Activated T-cell treated with anti-CD3 and anti-CD28 coated beads, Interleukin-2, amount 50 U/mL, for 72 hours (primary cell): Measurements from ENCODE around the gene MTHFD2L. TPM values are rescaled to one million over a fixed set of nuclear protein-coding genes. Genes with fewer than 3 reads are reported as not detected.

Experiments used
- ATAC-seq, 2 donors: fragments of 150-1000 bp; cut with Tn5 transposase; replicated peaks in 1 of 2; 2 replicates each; pipeline ENCODE4 v1.10.0; 2021; ENCODE audit warnings: moderate library complexity in 2 of 2, mild to moderate bottlenecking in 1 of 2
- DNase-seq, 2 donors: peaks; one replicate each; pipeline ENCODE4 v3.0.0; 2021 to 2022; ENCODE audit warnings: mixed read lengths in 1 of 2
- H3K27ac Mint-ChIP-seq: one replicate; pipeline ENCODE4 v1.8.0; 2022; ENCODE audit warnings: mild to moderate bottlenecking, moderate library complexity, mixed read lengths
- H3K27me3 Mint-ChIP-seq: one replicate; pipeline ENCODE4 v1.8.0; 2022; ENCODE audit warnings: low read depth, mixed read lengths
- H3K36me3 Mint-ChIP-seq, 2 donors: one replicate each; pipeline ENCODE4 v1.8.0; 2022; ENCODE audit warnings: mixed read lengths in 2 of 2, mild to moderate bottlenecking in 1 of 2; ENCODE audit not compliant: insufficient read depth in 2 of 2
- H3K4me1 Mint-ChIP-seq: one replicate; pipeline ENCODE4 v1.8.0; 2022; ENCODE audit warnings: low read depth, mixed read lengths
- H3K4me3 Mint-ChIP-seq, 2 donors: one replicate each; pipeline ENCODE4 v1.8.0; 2022; ENCODE audit warnings: mild to moderate bottlenecking in 2 of 2, mixed read lengths in 2 of 2, moderate library complexity in 2 of 2
- H3K9me3 Mint-ChIP-seq, 2 donors: one replicate each; pipeline ENCODE4 v1.8.0; 2022; ENCODE audit warnings: mixed read lengths in 2 of 2
- total RNA-seq, 2 donors: library from RNA; stranded (reverse); gene quantifications; one replicate each; pipeline ENCODE4 v1.2.3, GENCODE V29; 2022

MTHFD2L gene
- total RNA-seq, 2 donors from 2014 or later = 7.6 to 9.7 TPM

- H3K4me3 Mint-ChIP-seq = no peak overlapping the region
- peaks cover 12 to 27% of the 10 kb centered on the region in 2 donors for H3K36me3 Mint-ChIP-seq
- no peak overlapping the region for H3K27ac Mint-ChIP-seq
- ATAC-seq = no peak
- no peak for DNase-seq
- H3K4me1 Mint-ChIP-seq = no peaks in the 10 kb centered on the region
- no peaks in the 10 kb centered on the region for H3K27me3 Mint-ChIP-seq
- H3K9me3 Mint-ChIP-seq = peaks cover 12 to 14% of the 10 kb centered on the region in 2 donors
Observed at GRCh38 chr4:74255096-74255495, 97.2 kb downstream of the MTHFD2L start.

DNA sequence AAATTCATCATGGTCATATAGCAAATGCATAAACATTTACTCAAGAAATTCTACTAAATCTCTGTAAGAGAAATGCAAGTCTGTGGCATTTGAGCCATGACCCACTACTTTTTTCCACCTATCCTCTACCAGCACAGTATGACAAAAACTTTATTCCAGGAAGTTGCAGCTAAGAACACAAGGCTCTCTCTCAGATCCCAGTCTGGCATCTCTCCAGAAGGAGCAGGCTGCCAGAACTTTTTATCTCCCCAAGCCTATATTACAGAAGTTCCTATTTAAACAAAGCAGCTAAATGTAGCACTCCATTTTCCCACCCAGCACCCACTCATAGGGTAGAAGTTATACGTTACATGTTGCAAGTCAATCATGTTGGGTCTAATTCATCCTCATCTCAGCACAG lies 101.0 kb downstream of the MTHFD2L start:
- H3K4me1 Mint-ChIP-seq = no peaks in the 10 kb centered on the region
- DNase-seq (no peak), ATAC-seq (no peak)
- H3K9me3 Mint-ChIP-seq = no peaks in the 10 kb centered on the region
- H3K4me3 Mint-ChIP-seq = no peak overlapping the region
- no peaks in the 10 kb centered on the region for H3K27me3 Mint-ChIP-seq
- H3K27ac Mint-ChIP-seq = no peak overlapping the region
- H3K36me3 Mint-ChIP-seq = peaks cover 0 to 3% of the 10 kb centered on the region in 2 donors

- Mint-ChIP-seq H3K36me3 (no peaks in the 10 kb centered on the region), H3K4me1 (no peaks in the 10 kb centered on the region), H3K4me3 (no peak overlapping the region)
Observed at GRCh38 chr4:74260036-74260435, 102.1 kb downstream of the MTHFD2L start.

DNA sequence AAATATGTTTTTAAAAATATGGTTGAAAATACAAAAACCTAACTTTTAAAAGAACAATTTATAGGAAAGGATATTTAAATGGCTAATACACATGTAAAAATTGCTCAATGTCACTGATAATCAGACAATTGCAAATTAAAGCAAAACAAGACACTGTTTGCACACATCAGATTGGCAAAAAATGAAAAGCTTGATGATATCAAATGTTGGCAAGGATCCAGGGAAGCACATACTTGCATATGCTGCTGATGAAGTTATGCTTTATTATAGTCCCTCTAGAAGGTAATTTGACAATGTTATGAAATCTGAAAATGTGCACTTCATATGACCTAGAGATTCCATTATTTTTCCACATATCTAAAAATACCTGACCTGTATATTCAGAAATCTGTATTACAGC lies 104.6 kb downstream of the MTHFD2L start:
- Mint-ChIP-seq H3K36me3 (no peaks in the 10 kb centered on the region), H3K4me1 (peaks cover 1% of the 10 kb centered on the region), H3K9me3 (no peaks in the 10 kb centered on the region), H3K27me3 (no peaks in the 10 kb centered on the region), H3K4me3 (no peak overlapping the region), H3K27ac (no peak overlapping the region)
- DNase-seq (no peak), ATAC-seq (no peak)

More at GRCh38 chr4:74260036-74260435, 102.1 kb downstream of the MTHFD2L start:
- Mint-ChIP-seq H3K9me3 (no peaks in the 10 kb centered on the region), H3K27me3 (no peaks in the 10 kb centered on the region), H3K27ac (no peak overlapping the region)
- DNase-seq (no peak), ATAC-seq (no peak)

DNA sequence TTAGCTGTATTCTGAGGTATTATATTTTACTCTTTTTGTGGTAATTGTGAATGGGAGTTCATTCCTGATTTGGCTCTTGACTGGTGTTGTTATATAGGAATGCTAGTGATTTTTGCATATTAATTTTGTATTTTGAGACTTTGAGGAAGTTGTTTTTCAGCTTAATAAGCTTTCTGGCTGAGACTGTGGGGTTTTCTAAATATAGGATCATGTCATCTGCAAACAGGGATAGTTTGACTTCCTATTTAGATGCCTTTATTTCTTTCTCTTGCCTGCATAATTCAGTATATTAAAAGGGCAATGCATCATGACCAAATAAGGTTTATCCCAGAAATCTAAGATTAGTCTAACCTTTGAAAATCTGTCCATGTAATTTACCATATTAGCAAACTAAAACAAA lies 105.6 kb downstream of the MTHFD2L start:
- Mint-ChIP-seq H3K27ac (no peak overlapping the region), H3K9me3 (no peaks in the 10 kb centered on the region), H3K36me3 (no peaks in the 10 kb centered on the region)

GRCh38 chr4:74266081-74266480 lies 108.2 kb downstream of the MTHFD2L start:
- no peaks in the 10 kb centered on the region for H3K9me3 Mint-ChIP-seq
- no peak overlapping the region for H3K4me3 Mint-ChIP-seq
- no peak for ATAC-seq
- no peaks in the 10 kb centered on the region for H3K36me3 Mint-ChIP-seq
- H3K27ac Mint-ChIP-seq = no peak overlapping the region
- no peaks in the 10 kb centered on the region for H3K27me3 Mint-ChIP-seq
- DNase-seq = no peak
- peaks cover 12% of the 10 kb centered on the region for H3K4me1 Mint-ChIP-seq

More for the DNA sequence above, 105.6 kb downstream of the MTHFD2L start:
- Mint-ChIP-seq H3K4me1 (peaks cover 12% of the 10 kb centered on the region), H3K4me3 (no peak overlapping the region), H3K27me3 (no peaks in the 10 kb centered on the region)
- DNase-seq (no peak), ATAC-seq (no peak)

- H3K27ac Mint-ChIP-seq = no peak overlapping the region
- DNase-seq (no peak), ATAC-seq (no peak)
- peaks cover 0 to 1% of the 10 kb centered on the region in 2 donors for H3K36me3 Mint-ChIP-seq
- H3K27me3 Mint-ChIP-seq = no peaks in the 10 kb centered on the region
- peaks cover 0 to 2% of the 10 kb centered on the region in 2 donors for H3K9me3 Mint-ChIP-seq
- H3K4me3 Mint-ChIP-seq = no peak overlapping the region
- H3K4me1 Mint-ChIP-seq = peaks cover 12% of the 10 kb centered on the region
Observed at GRCh38 chr4:74267998-74268606, 110.2 kb downstream of the MTHFD2L start.

- H3K27ac Mint-ChIP-seq = no peak overlapping the region
- H3K4me3 Mint-ChIP-seq = no peak overlapping the region
- DNase-seq = no peak
- peaks cover 12% of the 10 kb centered on the region for H3K4me1 Mint-ChIP-seq
- peaks cover 0 to 2% of the 10 kb centered on the region in 2 donors for H3K9me3 Mint-ChIP-seq
- no peaks in the 10 kb centered on the region for H3K27me3 Mint-ChIP-seq
- H3K36me3 Mint-ChIP-seq = peaks cover 0 to 1% of the 10 kb centered on the region in 2 donors
- no peak for ATAC-seq
Observed at GRCh38 chr4:74268643-74269042, 110.7 kb downstream of the MTHFD2L start.

DNA sequence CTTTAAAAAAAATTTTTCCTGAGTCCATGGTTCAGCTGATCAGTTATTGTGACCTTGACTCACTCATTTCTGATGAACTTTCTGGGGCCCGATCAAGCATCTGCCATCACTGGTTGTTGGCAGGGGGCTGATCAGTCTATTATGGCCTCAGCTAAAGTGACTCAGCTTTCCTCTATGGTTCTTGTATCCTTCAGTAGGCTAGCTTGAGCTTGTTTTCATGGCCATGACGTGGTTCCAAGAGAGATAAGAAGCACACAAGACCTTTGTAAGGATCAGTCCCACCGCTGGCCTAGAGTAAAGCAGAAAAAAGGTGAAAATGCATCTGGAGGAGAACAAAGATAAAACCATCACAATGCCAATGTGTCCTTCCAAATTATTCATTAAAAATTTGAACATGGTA lies 120.6 kb downstream of the MTHFD2L start:
- ATAC-seq = no peak

GRCh38 chr4:74279716-74280115 lies 121.8 kb downstream of the MTHFD2L start:
- no peaks in the 10 kb centered on the region for H3K9me3 Mint-ChIP-seq
- peaks cover 0 to 2% of the 10 kb centered on the region in 2 donors for H3K36me3 Mint-ChIP-seq
- H3K4me1 Mint-ChIP-seq = no peaks in the 10 kb centered on the region
- no peak overlapping the region for H3K4me3 Mint-ChIP-seq
- DNase-seq = no peak
- no peak overlapping the region for H3K27ac Mint-ChIP-seq
- ATAC-seq = no peak
- H3K27me3 Mint-ChIP-seq = no peaks in the 10 kb centered on the region

More for the DNA sequence above, 120.6 kb downstream of the MTHFD2L start:
- no peaks in the 10 kb centered on the region for H3K27me3 Mint-ChIP-seq
- H3K9me3 Mint-ChIP-seq = no peaks in the 10 kb centered on the region
- DNase-seq = no peak
- H3K27ac Mint-ChIP-seq = no peak overlapping the region
- no peak overlapping the region for H3K4me3 Mint-ChIP-seq
- no peaks in the 10 kb centered on the region for H3K4me1 Mint-ChIP-seq
- no peaks in the 10 kb centered on the region for H3K36me3 Mint-ChIP-seq

- DNase-seq (no peak), ATAC-seq (no peak)
- Mint-ChIP-seq H3K36me3 (peaks cover 0 to 2% of the 10 kb centered on the region in 2 donors), H3K4me3 (no peak overlapping the region), H3K9me3 (no peaks in the 10 kb centered on the region), H3K4me1 (no peaks in the 10 kb centered on the region), H3K27ac (no peak overlapping the region), H3K27me3 (no peaks in the 10 kb centered on the region)
Observed at GRCh38 chr4:74282926-74283325, 125.0 kb downstream of the MTHFD2L start.

GRCh38 chr4:74283614-74284013 lies 125.7 kb downstream of the MTHFD2L start:
- DNase-seq (no peak), ATAC-seq (no peak)
- no peak overlapping the region for H3K4me3 Mint-ChIP-seq
- H3K27me3 Mint-ChIP-seq = no peaks in the 10 kb centered on the region
- H3K4me1 Mint-ChIP-seq = no peaks in the 10 kb centered on the region
- no peak overlapping the region for H3K27ac Mint-ChIP-seq
- H3K9me3 Mint-ChIP-seq = no peaks in the 10 kb centered on the region
- peaks cover 0 to 2% of the 10 kb centered on the region in 2 donors for H3K36me3 Mint-ChIP-seq

DNA sequence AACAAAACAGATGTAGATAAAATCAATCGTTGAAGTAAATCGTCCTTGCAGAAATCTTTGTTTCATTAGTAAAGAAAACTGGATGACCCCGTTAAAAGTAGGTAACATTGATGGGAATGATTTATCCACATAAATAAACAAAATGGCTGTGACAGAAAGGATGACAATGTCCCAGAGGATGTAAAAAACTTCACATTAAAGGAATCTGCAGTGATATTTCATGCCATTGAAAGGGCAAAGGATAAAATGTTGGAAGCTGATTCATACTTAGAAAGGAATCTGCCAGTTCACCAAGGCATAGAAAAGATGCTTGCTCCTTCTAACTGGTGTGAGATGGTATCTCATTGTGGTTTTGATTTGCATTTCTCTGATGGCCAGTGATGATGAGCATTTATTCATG lies 126.1 kb downstream of the MTHFD2L start:
- ATAC-seq (no peak), DNase-seq (no peak)
- no peaks in the 10 kb centered on the region for H3K4me1 Mint-ChIP-seq
- peaks cover 0 to 1% of the 10 kb centered on the region in 2 donors for H3K9me3 Mint-ChIP-seq
- H3K27ac Mint-ChIP-seq = no peak overlapping the region
- H3K27me3 Mint-ChIP-seq = no peaks in the 10 kb centered on the region
- H3K4me3 Mint-ChIP-seq = no peak overlapping the region
- H3K36me3 Mint-ChIP-seq = peaks cover 0 to 2% of the 10 kb centered on the region in 2 donors

GRCh38 chr4:74287164-74287563 lies 129.2 kb downstream of the MTHFD2L start:
- DNase-seq (no peak), ATAC-seq (no peak)
- Mint-ChIP-seq H3K36me3 (peaks cover 0 to 2% of the 10 kb centered on the region in 2 donors), H3K27me3 (no peaks in the 10 kb centered on the region), H3K4me1 (no peaks in the 10 kb centered on the region), H3K9me3 (peaks cover 0 to 2% of the 10 kb centered on the region in 2 donors), H3K27ac (no peak overlapping the region), H3K4me3 (no peak overlapping the region)
